Measurements from ENCODE around the gene HECTD1.
"Not testable (repeated sequence)": the region's sequence is repeated elsewhere in the genome, so short reads cannot be mapped to it uniquely, and the experiment has no call there.

HECTD1 gene

GRCh38 chr14:31085027-31085426 lies 122.6 kb downstream of the HECTD1 start:
- DNase-seq, result no peak

DNA sequence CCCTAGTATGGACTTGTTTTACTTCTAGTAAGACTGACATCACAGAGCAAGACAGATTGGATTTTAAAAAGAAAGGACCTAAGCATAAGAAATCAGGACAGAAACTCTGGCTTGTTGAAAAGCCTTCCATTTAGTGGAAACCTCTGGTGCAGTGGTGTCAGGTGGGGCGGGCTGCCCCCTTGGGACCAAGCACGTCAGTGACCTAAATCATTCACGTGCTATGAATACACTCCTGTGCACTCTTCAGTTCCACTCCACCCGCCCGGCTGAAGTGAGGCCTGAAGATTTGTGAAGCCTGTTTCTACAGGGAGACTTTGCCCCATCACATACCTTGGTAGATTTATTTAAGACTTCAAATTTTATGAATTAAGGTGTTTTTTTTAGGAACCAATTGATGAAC lies 123.2 kb downstream of the HECTD1 start:
- DNase-seq, result no peak

GRCh38 chr14:31083781-31084180 lies 123.8 kb downstream of the HECTD1 start:
- DNase-seq, result no peak

- DNase-seq, result no peak
Measured at GRCh38 chr14:31080484-31080883, 127.1 kb downstream of the HECTD1 start.

- no peak for DNase-seq
Measured at GRCh38 chr14:31080056-31080455, 127.5 kb downstream of the HECTD1 start.

DNA sequence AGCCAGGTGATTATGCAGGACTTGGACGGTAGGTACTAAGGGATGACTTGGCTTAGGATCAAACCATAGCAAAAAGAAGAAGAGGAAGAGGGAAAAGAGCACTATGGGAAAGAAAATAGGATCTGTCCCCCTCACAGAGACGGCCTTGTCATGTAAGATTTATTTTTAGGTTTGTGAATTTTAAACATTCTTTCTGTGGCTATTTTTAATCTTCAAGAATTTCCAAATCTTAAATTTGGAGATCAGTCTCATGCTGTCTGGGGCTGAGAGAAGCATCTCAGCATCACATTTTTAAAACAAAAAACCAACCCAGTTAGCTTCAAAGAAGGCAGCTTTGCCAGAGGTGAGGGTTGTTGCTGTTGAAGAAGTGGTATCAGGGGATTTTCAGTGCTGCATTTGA lies 128.8 kb downstream of the HECTD1 start:
- DNase-seq, result no peak

GRCh38 chr14:31075144-31075543 lies 132.4 kb downstream of the HECTD1 start:
- DNase-seq, result no peak

DNA sequence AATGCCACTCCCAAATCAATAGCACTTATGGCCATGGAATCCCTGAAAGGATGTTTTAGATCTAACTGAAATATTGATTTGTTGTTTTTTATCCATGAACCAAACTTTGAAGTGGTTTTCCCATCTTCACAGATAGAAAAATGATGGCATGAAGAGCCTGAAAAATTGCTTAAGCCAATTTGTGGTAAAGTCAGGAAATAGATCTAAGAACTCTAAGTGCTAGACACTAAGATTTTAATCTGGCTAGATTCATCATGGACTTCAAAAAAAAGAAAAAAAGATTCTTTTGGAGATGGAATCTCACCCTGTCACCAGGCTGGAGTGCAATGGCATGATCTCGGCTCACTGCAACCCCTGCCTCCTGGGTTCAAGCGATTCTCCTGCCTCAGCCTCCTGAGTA lies 136.4 kb downstream of the HECTD1 start:
- DNase-seq, result no peak

- no peak for DNase-seq
Measured at GRCh38 chr14:31070431-31070830, 137.2 kb downstream of the HECTD1 start.

DNA sequence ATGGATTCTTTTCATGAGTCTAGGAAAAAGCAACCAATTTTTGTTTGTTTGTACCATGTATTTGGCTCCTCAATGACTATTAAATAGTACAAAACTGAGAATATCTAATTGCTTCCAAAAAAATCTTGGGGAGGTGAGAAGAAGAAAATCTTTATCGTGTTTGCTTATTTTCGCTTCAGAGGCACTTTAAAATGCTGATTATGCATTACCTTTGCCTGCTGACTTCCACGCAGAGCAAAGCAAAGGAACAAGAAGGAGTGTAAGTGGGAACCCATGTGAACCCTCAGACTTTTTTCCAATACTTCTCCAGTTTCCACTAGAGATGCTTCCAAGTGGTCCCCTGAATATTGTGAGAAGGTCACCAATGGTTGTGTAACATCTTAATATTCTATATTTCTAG lies 138.2 kb downstream of the HECTD1 start:
- no peak for DNase-seq

- DNase-seq, result no peak
Measured at GRCh38 chr14:31068235-31068634, 139.4 kb downstream of the HECTD1 start.

- not testable (repeated sequence) for DNase-seq
Measured at GRCh38 chr14:31062908-31063307, 144.7 kb downstream of the HECTD1 start.

DNA sequence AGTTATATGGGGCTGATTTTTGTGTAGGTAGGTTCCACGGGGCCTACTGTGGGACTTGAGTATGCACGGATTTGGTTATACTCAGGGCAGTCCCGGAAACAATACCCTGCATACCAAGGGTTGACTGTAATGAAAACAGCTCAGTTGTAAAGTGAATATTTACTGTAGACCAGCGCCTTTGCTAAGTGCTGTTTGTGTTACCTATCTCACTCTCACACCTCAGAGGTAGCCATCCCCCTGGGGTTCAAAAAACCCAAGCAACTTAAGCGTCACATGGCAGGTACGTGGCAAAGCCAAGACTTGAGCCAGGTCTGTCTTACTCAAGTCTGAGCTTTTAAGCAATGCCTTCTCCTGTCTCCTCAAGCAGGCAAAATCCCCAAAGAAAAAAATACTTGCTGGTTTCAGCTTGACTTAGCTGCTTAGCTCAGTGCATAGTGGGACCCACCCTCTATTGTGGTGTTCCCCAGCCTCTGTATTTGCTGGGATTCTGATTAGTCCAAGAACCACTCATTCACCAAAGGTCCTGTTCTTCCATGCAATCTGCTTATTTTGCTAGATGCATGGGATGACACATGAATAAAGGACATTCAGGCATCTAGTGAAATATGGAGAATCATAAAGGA lies 147.2 kb downstream of the HECTD1 start:
- DNase-seq, result no peak

GRCh38 chr14:31059152-31059924 lies 148.3 kb downstream of the HECTD1 start:
- DNase-seq, result no peak

GRCh38 chr14:31057701-31058364 lies 149.8 kb downstream of the HECTD1 start:
- no peak for DNase-seq

- DNase-seq, result no peak
Measured at GRCh38 chr14:31057035-31057434, 150.6 kb downstream of the HECTD1 start.

- DNase-seq, result not testable (repeated sequence)
Measured at GRCh38 chr14:31052905-31053586, 154.5 kb downstream of the HECTD1 start.

DNA sequence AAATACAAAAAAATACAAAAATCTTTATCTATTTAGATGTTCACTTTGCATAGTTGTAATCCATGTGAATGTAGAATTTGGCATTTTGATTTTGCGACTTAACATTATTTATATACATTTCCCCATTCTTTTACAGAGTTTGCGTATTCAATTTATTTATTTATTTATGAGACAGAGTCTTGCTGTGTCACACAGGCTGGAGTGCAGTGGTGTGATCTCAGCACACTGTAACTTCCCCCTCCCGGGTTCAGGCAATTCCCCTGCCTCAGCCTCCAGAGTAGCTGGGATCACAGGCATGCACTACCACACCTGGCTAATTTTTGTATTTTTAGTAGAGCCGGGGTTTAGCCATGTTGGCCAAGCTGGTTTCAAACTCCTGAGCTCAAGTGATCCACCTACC lies 156.1 kb downstream of the HECTD1 start:
- DNase-seq, result no peak

GRCh38 chr14:31051023-31051422 lies 156.6 kb downstream of the HECTD1 start:
- DNase-seq, result no peak

Measured in activated T-cell treated with anti-CD3 and anti-CD28 coated beads for 4 hours (primary cell).